Central memory CD4-positive, alpha-beta T cell (primary cell): ENCODE results near the gene RASSF6.
"Not testable (repeated sequence)": the region's sequence is repeated elsewhere in the genome, so short reads cannot be mapped to it uniquely, and the experiment has no call there.

Experiments
- DNase-seq: peaks from one replicate; pipeline ENCODE4 v3.0.0; 2022
- total RNA-seq, 3 experiments: gene quantifications; one replicate each; lab custom pipeline; 2026; lab: John Stamatoyannopoulos, UW

Gene RASSF6, protein sequence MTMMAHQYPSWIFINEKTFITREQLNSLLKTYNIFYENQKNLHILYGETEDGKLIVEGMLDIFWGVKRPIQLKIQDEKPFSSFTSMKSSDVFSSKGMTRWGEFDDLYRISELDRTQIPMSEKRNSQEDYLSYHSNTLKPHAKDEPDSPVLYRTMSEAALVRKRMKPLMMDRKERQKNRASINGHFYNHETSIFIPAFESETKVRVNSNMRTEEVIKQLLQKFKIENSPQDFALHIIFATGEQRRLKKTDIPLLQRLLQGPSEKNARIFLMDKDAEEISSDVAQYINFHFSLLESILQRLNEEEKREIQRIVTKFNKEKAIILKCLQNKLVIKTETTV
- total RNA-seq: 0.11 to 12.5 (median 4.2) reads per million in 3 experiments

DNA sequence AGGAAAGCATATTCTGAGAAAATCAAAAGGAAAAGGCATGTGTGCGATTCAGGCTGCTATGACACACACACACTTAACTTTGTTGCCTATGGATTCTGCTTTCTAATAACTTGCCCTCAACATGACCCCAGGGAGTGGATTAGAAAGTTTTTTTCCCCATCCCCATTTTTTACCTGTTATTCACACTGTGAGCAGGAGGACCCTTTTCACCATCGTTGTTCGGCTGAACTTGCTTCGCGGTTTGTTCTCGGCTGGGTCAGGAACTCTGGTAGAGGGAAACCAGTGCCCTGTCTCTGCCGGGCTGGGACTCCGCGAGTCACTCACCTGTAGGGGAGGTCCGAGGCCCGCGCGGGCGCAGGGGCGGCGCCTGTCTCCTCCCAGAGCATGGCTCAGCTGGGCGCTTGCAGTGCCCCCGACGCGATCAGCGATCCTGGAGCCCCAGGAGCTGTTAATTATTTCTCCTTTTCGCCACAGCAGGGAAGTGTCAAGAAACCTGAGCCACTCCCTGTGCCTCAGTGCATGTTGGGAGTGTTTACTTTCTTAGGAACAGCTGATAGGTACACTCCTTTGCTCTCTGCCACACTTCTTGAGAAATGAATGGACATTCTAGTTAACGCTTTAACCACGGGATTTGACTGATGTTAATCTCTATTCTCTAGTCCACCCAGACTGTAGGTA lies at the start of gene RASSF6:
RASSF6 (minus strand) TSS at position 322 of the 678 bp plus-strand sequence. CDS start 8,641 bp downstream, outside the sequence.
- DNase-seq: no peak

DNA sequence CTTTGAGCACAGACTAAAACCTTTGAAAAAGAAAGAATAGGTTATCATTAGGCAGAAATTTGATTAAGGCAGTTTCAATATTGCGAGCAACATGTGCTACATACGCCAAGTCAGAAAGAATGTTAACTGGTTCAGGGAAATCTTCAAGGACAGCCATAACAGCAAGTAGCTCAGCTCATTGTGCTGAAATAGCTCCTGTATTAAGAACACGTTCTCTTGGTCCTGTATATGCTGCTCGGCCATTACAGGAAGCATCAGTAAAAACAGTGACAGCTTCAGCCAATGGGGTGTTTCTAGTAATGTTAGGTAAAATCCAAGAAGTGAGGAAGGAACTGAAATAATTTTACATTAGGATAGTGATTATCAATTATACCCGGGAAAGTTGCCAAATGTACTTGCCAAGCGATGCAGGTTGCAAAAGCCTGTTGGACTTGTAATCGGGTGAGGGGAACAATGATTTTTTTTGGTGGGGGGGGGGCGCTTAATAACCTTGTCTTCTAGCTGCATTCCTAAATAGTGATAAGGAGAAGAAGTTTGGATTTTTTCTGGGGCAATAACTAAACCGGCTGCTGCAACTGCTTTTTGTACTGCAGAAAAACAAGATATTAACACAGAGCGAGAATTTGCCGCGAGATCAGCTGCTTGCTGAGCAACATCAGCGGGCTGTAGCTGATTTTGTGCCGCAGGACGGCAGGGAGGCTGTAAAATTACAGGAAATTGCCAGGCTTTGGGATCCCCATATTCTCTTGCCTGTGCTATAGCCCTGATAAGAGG lies 49.4 kb upstream of the RASSF6 start:
- DNase-seq: no peak

DNA sequence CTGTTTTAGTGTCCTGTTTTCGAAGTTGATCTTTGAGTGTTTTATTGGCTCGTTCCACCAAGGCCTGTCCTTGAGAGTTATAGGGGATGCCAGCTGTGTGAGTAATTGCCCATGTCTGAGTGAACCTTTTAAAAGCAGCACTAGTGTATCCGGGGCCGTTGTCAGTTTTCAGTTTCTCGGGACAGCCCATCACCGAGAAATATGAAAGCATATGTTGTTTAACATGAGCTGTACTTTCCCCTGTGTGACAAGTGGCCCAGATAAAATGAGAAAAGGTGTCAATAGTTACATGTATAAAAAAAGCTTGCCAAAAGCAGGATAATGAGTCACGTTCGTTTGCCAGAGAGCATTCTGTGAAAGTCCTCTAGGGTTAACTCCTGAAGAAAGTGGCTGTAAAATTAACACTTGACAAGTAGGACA lies 48.6 kb upstream of the RASSF6 start:
- DNase-seq: no peak

DNA sequence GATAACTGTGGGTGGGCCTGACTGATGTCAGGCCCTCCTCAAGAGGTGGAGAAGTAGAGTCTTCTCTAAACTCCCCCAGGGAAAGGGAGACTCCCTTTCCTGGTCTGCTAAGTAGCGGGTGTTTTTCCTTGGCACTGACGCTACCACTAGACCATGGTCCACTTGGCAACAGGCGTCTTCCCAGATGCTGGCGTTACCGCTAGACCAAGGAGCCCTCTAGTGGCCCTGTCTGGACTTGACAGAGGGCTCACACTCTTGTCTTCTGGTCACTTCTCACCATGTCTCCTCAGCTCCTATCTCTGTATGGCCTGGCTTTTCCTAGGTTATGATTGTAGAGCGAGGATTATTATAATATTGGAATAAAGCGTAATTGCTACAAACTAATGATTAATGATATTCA lies 45.7 kb upstream of the RASSF6 start:
- DNase-seq: not testable (repeated sequence)

DNA sequence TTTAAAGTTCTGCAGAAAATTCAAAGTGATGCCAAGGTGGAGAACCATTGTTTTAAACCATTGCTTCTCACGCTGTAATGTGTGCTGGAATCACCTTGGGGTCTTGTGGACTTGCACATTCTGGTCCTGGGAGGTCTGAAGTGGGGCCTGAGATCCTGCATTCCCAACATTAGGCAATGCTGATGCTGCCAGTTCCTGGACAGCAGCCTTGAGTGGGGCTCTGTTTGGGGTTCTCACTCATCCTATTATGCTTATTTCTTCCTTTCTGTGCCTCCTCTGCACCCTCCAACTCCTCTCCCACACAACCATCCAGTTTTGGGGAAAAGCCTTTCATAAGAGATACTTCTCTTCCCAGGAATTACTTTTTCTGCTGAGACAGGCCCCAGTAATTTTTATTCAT lies 44.2 kb upstream of the RASSF6 start:
- DNase-seq: no peak

DNA sequence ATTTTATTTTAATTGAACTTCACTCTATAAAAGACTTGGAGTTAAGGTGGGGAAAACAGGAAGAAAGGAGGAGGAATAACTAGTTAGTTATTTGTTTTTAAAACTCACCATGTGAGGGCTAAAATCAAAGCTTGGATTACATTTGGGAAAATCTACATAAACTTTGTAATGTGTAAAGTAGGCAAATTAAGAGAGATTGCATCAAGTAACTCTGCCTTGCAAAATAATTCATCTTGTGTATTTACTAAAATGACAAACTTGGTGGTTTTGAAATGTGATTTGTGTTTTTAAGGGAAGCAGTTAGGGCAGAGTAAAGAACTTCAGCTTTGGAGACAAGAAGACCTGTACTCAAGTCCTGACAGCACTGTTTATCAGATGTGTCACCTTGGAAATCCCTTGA lies 43.3 kb upstream of the RASSF6 start:
- no peak for DNase-seq

DNA sequence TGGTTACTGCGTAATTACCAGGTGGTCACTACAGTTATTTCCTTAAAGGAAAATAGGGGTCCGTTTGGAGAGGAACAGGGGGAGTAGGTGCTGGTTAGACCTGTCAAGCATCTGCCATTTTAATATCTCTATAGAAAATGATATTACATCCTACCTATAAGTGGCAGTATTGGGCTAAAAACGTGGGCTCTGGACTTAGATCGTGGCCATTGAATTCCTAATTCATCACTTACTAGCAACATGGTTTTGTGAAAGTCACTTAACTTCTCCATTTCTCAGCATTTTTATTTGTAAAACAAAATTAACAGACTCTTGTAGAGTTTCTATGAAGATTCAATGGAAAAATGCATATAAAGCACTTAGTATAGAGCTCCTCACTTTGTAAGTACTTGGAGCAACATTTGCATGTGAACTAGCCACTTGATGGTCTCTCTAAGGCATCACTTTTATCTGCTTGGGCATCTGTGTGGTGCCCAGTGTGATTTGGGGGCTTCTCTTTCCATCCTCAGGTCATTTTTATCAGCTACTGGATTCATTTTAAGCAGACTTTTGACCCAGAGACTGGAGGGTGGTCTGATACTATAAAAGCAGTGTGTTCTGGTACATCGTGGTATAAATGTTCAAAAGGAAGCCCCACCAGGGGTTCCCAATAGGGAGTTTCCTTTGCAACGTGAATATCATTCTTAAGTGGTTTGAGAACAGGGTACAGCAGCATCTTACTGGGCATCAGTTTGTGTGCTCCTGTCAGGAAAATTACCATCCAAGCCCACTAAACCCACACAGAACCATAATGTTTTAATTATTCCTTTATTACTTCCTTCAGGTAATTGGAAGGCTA lies 42.7 kb upstream of the RASSF6 start:
- DNase-seq: no peak

DNA sequence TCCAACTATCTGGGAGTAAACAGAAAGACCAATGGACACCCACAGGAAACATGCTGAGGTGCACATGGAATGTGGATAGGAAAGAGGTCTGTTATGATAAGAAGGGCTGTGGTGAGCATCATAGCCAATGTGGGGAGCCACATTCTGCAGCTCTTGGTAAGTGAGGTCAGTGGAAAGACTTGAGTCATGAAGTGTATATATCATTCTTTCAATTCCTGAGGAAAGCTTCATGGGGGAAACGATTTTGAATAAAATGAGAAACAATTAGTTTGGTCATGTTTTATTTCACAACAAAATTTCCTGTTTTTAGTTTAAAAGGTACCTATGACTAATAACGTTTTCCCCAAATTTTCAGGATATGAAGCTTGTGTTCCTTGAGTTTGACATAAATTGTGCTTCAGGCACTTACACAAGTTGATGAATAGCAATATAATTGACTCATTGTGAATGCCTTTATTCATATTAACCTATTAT lies 41.4 kb upstream of the RASSF6 start:
- no peak for DNase-seq

DNA sequence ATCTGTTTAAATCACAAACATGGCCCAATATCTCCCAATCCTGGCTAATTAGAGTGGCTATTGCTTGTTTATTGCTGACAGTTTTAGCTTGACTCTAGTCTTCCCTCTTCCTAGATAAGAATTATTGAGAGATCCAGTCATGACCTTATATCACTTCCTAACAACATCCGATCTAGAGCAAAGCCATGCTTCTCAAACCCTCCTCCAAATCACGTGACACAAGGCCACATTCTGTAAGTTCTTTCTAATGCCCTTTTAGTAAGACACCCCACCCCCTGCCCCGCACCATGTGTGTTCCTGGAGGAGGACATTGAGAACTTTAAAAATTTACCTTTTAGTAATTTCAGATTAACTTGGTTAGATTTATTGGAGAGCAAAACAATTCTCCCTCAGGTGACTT lies 40.6 kb upstream of the RASSF6 start:
- DNase-seq: no peak

DNA sequence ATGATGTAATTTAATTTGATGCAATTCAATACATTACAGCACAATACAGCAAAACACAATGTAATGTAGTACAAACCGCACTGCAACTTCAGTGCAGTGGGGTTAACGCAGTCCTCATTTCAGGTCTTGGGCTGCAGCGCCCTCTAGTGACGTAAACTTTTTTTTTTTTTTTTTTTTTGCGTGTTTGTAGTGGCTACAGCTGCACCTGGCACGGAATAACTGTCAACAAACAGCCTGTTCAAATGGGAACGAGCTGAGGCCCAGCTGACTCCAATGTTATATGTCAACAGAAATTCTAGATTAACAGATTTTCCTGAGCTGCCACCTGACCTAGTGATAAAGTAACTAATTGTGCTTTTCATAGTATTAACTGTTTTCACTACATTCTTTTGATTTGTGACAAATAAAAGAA lies 33.5 kb upstream of the RASSF6 start:
- DNase-seq: no peak

DNA sequence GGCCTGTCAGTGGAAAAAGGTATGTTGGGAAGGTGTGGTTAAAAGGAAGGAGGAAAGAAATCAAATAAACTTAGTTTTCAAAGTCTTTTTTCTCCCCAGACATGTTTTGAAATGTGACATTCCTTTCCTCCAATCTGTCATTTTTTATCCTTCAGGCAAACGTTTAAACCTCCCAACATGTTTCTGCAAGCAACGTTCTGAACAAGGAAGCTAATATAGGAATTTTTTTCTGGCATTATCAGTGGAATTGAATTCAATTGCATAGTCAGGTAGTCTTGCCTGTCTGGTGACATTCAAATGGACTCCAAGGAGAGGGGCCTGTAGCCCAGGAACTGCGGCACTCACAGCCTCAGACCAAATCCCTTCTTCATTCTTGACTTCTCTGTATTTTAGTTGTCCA lies 30.0 kb upstream of the RASSF6 start:
- DNase-seq: no peak

DNA sequence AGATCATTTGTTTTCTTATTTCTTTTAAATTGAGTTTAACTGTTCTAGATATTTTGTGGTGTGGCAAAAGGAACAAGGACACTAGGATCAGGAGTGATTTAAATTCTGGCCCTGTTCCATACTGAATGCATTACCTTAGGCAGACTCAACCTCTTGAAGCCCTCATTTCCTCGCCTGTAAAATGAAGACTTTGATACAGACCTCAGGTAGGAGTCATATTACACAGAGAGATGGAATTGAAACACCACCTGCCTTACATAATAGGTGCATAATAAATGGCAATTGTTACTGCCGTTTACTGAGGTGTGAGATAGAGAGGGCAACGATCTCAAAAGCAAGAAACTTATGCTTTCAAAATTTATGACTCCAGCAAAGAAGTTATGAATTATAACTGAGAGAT lies 28.2 kb upstream of the RASSF6 start:
- no peak for DNase-seq

DNA sequence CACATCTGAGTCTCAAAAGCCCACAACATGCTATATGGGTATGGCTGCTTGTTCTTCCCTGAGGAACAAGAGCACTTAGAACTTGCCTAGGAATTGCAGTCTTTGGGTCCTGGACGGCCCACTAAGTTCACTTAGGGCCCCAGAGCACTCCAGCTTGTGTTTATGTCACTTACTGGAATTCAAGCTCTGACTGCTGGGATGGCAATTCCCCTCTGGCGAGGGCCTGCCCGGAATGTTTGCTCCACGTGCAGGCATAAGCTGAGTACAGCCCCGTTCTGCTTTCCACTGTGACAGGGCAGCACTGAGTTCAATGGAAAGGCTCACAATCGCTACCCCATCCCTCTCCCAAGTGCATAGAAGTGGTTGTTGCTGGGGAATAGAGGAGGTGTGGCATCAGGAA lies 25.9 kb upstream of the RASSF6 start:
- no peak for DNase-seq

DNA sequence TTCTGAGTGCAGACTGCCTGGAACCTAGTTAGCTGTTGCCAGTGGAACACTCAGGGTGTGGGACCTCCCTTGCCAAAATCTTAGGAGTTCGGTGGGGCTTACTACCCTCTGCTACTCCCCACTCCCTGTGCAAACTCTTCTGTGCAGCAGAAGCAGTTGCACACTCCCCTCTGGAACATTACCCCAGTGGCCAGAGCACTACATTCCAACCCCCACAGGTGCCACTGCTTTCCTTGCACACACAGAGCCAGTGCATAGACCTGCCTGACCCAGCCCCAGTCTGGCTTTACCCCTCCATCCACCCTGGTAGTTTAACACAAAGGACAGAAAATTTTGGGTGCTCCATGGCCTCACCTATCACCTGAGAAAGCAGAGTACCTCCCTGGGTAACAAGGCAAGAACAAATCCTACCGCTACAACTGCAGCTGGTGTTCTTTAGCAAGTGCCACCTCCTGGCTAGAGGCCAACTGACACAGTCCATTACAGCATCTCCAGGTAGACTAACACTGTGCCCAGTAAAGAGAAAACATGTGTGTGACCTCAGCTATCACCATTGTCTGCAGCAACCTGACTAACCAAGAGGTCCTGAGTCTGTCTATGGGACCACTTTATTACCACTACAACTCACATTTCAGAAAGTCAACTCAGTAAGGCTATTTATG lies 11.5 kb upstream of the RASSF6 start:
- no peak for DNase-seq

DNA sequence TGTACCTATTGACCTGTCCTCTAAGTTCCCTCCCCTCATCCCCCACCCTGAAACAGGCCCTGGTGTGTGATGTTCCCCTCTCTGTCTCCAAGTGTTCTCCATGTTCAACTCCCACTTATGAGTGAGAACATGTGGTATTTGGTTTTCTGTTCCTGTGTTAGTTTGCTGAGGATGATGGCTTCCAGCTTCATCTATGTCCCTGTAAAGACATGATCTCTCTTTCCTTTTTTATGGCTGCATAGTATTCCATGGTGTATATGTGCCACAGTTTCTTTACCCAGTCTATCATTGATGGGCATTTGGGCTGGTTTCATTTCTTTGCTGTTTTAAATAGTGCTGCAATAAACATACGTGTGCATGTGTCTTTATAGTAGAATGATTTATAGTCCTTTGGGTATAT lies 8.6 kb upstream of the RASSF6 start:
- not testable (repeated sequence) for DNase-seq

DNA sequence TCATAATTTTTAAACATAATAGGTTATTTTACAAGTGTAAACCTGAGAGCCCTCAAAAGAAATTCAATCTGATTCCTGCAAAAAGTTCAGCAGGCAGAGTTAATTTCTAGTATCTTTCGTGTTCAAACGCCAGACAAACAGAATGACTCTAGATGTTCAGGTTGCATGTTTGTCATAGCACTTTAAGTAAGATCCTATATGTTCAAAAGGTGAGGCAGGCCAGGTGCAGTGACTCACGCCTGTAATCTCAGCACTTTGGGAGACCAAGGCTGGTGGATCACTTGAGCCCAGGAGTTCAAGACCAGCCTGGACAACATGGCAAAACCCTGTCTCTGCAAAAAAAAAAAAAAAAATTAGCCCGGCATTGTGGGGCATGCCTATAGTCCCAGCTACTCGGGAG lies 1.1 kb upstream of the RASSF6 start:
- no peak for DNase-seq

DNA sequence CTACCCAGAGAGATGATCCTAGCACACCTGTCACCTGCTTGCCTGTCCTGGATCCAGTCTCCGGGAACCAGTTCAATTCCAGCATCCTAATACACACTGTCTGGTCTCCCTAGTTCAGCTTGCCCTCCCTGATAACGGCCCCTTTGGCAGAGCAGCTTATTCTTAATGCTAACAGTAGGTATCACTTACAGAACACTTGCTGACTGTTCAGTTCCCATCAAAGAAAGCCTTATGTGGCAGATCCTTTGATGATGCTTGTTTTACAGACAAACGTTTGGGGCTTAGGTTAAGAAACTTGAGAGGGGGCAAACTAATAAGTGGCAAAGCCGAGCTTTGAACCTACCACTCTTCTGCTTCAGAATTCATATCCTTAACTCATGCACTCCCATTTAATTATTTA lies 890 bp downstream of the RASSF6 start:
- DNase-seq: no peak

DNA sequence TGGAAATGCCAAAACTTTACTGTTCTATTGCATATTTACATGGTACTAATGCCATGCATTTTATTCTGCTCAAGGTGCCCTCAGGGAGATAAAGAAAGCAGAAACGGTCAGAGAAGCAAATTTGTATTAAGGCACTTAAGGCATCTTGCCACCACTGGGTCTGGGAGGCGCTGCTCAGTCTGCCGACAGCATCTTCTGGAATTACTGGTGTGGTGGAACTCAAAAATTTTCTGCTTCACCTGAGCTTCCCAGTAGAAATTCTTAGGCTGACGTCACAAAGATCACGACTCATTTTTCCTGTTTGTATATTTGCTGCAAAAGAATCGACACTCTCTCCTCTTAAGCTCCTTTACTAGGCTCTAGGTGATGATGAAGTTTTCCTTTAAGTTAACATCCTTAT lies 3.0 kb downstream of the RASSF6 start:
- DNase-seq: no peak

DNA sequence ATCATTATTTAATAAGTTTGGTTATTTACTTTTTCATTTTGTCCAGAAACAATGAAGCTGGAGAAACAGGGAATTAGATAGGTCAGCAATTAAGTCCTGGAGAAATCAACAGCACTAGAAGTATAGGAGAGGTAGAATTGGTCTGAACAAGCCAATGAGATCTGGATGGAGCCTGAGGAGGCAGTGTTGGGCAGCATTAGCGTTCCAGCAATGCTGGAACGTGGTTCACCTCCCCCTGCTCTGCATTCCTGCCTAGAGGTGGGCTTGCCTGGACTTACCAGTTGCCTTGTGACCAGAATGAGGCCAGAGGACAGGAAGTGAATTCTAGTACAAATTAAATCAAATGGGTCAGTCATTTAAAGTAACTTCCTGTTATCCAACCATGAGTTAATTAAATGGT lies 4.6 kb downstream of the RASSF6 start:
- DNase-seq: no peak

DNA sequence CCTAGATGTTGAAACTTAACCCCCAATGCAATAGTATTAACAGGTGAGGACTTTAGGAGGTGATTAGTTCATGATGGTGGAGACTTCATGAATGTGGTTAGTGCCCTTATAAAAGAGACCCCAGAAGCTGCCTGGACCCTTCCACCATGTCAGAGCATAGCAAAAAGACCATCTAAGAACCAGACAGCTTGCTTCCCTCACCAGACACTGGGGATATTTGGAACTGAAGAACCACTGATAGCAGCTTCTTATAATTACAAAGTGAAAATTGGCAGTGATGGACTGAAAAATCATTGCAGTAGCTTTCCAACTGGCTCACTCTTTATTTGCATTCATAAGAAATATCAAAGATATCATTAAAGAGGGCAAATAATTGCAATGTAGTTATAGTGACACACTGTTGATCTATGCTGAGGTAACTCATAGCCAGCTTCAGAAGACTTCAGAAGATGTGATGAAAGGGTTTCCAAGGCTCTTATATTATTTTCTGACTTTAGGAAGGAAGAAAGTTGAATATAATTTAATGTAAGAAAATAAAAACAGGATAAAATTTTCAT lies 5.8 kb downstream of the RASSF6 start:
- no peak for DNase-seq

DNA sequence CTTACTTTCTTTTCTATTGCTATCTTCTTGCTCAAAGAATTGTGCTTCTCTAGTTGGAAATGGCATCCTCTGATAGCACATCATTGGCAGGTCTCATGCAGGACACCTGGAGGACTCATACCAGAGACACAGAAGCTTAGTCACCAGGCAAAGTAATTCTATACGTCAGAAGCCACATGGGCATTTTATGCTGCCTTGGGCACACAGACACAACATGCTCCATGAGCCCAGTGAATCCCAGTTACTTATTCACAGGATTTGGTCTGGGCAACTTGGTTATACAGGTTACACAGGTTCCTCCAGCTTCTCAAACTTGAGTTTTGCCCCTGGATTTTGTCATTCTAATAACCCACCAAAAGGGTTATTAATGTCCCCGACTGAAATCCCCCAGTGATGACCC lies 7.1 kb downstream of the RASSF6 start:
- DNase-seq: no peak

DNA sequence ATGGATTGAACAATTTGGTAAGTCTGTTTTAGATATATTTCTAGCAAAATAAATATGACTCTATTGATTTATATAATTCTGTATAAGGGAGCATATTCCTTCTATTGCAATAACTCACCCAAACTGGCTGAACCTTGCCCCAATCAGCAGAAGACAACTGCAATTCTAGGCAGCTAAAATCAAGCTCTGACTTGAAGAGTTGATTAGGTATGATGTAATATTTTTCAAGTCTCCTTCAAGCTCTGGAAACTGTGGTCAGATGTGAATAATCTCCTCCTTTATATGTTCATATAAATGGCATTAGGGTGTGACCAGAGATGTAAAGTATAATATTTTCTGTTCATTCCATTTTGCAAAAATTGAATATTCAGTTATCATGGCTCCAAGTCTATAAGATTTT lies 8.2 kb downstream of the RASSF6 start:
- no peak for DNase-seq
